22Rv1 (cell line): ENCODE results near the gene ANGPTL5.

ENCODE experiments used
- H3K27ac ChIP-seq: fragments of 450-650 bp; 2 replicates; pipeline ENCODE4 v1.5.1; 2017
- ZFX ChIP-seq: fragments of 450-650 bp; IDR thresholded peaks from 2 replicates; pipeline ENCODE4 v1.6.1; 2017; ENCODE audit warnings: antibody characterized with exemption, borderline replicate concordance
- TF ChIP-seq, protein P1 (sequence below): fragments of 450-650 bp; IDR thresholded peaks from 2 replicates; pipeline ENCODE4 v1.5.1; 2017; ENCODE audit warnings: mild to moderate bottlenecking

ANGPTL5 gene

GRCh38 chr11:101914738-101915426, 1.4 kb downstream of the ANGPTL5 start, which contains the start of gene CEP126:
CEP126 (plus strand) TSS chr11:101915010; CDS start chr11:101915285, 275 bp downstream.
- H3K27ac ChIP-seq, result peak within 1 kb of the TSS; percentile 74
- TF ChIP-seq, protein P1, sequence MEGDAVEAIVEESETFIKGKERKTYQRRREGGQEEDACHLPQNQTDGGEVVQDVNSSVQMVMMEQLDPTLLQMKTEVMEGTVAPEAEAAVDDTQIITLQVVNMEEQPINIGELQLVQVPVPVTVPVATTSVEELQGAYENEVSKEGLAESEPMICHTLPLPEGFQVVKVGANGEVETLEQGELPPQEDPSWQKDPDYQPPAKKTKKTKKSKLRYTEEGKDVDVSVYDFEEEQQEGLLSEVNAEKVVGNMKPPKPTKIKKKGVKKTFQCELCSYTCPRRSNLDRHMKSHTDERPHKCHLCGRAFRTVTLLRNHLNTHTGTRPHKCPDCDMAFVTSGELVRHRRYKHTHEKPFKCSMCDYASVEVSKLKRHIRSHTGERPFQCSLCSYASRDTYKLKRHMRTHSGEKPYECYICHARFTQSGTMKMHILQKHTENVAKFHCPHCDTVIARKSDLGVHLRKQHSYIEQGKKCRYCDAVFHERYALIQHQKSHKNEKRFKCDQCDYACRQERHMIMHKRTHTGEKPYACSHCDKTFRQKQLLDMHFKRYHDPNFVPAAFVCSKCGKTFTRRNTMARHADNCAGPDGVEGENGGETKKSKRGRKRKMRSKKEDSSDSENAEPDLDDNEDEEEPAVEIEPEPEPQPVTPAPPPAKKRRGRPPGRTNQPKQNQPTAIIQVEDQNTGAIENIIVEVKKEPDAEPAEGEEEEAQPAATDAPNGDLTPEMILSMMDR, result peak; percentile 56
- TF ChIP-seq ZFX, result no peak

GRCh38 chr11:101914341-101914737, 2.0 kb downstream of the ANGPTL5 start:
- H3K27ac ChIP-seq, result peak overlapping the region; percentile 74

DNA sequence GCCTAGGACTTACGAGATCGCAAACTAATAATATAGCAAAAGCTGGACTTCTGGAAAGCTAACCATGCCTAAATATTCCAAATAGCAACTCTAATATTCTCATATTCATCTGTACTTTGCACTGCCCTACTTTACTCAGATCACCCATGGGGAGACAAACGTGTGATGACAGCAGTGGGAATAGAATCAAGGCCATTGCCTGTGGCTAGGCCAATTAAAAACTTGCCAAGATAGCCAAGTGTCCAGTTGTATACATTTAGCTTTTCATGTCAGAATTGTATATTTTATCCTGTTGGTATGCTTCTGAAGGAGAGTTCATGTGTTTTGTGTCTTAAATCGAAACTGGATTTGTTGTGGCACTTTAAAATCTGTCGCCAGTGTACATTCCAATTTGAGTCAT, 2.7 kb downstream of the ANGPTL5 start:
- 0 out of 2 replicates have a peak overlapping the region, but pooled peaks have one; percentile 74 for H3K27ac ChIP-seq
- TF ChIP-seq ZFX, result no peak

More at GRCh38 chr11:101914341-101914737, 2.0 kb downstream of the ANGPTL5 start:
- TF ChIP-seq, protein P1, result no peak
- TF ChIP-seq ZFX, result no peak

DNA sequence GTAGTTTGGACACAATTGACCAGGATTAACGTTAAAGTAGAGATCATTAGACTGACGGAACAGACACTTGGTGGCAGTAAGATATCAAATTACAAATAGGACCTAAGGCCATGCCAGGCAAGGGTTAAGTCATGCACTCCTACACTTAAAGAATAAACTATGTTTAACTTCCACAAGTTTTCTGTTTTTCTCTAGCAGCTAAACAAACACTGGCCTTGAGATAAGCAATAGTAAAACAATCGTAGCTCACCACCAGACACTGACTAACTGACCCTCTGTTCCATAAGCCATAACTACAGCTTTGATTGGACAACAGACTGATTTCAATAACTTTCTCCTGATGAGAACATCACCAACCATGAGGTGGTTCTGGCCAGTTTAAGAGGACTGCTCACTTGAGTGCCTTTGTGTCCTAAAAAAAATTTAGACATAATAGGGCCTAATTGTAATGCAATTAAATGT, 3.5 kb downstream of the ANGPTL5 start:
- H3K27ac ChIP-seq, result peak overlapping the region; percentile 34
- TF ChIP-seq, protein P1, result peak; percentile 33
- no peak for TF ChIP-seq ZFX

DNA sequence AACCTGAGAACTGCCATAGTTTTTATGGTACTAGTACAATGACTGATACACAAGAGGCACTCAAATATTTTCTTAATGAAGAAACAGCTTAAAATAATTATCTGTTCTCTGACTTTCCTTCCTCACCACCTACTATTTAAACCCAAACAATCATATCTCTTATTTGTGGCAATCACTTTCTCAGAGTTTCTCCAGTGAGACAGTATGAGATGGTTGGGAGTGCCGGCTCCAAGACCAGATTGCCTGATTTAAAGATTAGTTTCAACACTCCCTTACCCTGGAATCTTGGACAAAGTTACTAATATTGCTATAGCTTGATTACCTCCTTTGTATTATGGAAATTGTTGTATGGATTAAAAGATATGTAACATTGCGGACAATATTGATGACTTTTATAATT, 7.2 kb downstream of the ANGPTL5 start:
- no peak overlapping the region for H3K27ac ChIP-seq
- TF ChIP-seq, protein P1, result no peak
- TF ChIP-seq ZFX, result no peak

DNA sequence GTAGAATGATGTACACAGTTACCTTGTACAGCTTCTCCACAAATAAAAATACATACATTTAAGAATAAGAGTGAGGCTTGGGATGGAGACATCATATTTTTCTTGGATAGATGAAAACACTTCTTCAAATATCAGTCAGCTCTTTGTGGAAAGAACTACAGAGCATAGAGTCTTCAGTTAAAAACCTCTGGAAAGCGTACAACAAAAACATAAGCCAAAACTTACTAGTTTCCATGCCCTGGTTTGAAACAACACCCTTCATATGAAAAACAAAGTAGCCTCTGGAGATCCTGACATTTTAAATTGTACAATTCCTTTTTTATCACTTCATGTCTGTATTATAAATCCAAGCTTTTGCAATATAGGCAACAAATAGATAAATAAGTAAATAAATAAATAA, 8.5 kb downstream of the ANGPTL5 start:
- TF ChIP-seq, protein P1, result no peak
- TF ChIP-seq ZFX, result no peak
- H3K27ac ChIP-seq, result no peak overlapping the region

- H3K27ac ChIP-seq, result no peak overlapping the region
- TF ChIP-seq, protein P1, result no peak
- no peak for TF ChIP-seq ZFX
These were observed 21.8 kb downstream of the ANGPTL5 start for GRCh38 chr11:101894505-101894904.
